Erythroblast (primary cell): ENCODE measurements around the gene CEP68.

Source experiments
- GATA1 ChIP-seq: IDR thresholded peaks from 2 replicates; pipeline ENCODE4 v1.6.1; 2011; ENCODE audit warnings: low read depth, mild to moderate bottlenecking, control low read depth, low read length, moderate library complexity
- POLR2A ChIP-seq: IDR thresholded peaks from 2 replicates; pipeline ENCODE4 v1.6.1; 2011; ENCODE audit warnings: mild to moderate bottlenecking, low read length

- TF ChIP-seq POLR2A (no peak), GATA1 (no peak)
Measured at GRCh38 chr2:65113229-65113628, 57.0 kb downstream of the CEP68 start.
